Right renal pelvis (tissue), 4 donors: ENCODE measurements around the gene TMSB10. TPM values are rescaled to one million over a fixed set of nuclear protein-coding genes. Genes with fewer than 3 reads are reported as not detected.
A peak's percentile ranks its signal among the peaks of the same experiment; 100 is the strongest.
"Not testable (repeated sequence)": the region's sequence is repeated elsewhere in the genome, so short reads cannot be mapped to it uniquely, and the experiment has no call there.

Source experiments
- DNase-seq, 4 donors: peaks; one replicate each; pipeline ENCODE4 v3.0.0-alpha.2; 2013; ENCODE audit warnings: low read depth in 4 of 4, low spot score in 3 of 4, missing footprints in 1 of 4
- polyA plus RNA-seq, 4 donors: library from polyadenylated mRNA; unstranded; fragments of 120-200 nt; gene quantifications; one replicate each; pipeline ENCODE4 v1.2.1, GENCODE V29; 2013; ENCODE audit not compliant: insufficient read length in 4 of 4

The TMSB10 gene
- polyA plus RNA-seq, 4 donors: 1,404 to 1,586 (median 1,478) TPM

- DNase-seq: no peak
Measured at GRCh38 chr2:84900971-84901370, 4.5 kb upstream of the TMSB10 start.

DNA sequence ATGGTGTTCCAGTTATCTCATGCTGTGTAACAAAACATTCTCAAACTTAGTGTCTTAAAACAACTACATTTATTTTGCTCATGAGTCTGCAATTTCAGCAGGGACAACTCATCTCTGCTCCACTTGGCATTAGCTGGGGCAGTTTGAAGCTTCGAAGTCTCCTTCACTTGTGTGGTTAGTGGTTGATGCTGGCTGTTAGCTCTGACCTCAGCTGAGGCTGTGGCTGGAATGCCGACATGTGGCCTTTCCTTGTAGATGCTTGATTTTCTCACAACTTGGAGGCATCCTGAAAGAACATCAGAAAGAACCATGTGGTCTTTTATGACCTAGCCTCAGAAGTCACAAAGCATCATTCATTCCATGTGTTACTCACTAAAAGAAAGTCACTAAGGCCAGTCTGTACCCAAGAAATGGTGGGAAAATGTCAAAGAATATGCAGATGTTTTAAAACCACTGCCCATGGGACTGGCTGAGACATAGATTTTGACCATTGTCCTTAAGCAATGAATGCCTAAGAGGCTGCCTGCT lies 3.8 kb upstream of the TMSB10 start:
- DNase-seq: no peak

DNA sequence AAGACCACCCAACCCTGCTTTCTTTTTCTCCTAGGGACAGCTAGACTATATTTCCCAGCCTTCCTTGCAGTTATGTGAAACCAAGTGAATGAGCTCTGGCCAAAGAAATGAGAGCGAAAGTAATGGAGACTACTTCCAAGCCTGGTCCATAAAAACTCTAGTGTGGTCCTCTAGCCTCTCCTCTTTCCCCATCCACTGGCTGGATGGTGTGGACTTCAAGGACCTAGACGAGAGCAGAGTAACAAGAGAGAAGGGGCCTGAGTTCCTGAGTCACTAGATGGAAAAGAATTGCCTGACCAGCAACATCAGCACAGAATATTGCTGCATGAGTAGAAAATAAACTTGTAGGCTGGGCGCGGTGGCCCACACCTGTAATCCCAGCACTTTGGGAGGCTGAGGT lies 2.9 kb upstream of the TMSB10 start:
- DNase-seq: no peak

GRCh38 chr2:84904151-84904550 lies 1.3 kb upstream of the TMSB10 start:
- no peak for DNase-seq

DNA sequence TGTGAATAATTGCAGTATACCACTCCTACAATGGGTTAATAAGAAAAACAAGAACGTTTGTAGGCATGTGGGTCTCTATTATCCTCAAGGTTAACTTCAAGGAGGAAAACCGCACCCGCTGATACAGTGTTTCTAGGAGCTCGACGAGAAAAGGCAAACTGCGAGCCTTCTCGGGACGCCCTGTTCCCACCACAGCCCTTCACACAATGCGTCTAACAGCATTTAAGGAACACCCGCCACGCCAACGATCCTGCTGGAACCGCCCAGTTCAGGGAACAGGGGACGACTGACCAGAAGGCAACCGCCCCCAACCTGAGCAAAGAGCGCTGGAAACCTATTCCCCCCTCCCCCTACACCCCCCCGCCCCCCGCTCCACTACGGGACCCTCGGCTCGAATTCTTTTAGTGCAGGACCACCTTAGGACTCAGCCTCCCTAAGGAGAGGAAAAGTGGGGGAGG lies 710 bp upstream of the TMSB10 start:
- DNase-seq: no peak

DNA sequence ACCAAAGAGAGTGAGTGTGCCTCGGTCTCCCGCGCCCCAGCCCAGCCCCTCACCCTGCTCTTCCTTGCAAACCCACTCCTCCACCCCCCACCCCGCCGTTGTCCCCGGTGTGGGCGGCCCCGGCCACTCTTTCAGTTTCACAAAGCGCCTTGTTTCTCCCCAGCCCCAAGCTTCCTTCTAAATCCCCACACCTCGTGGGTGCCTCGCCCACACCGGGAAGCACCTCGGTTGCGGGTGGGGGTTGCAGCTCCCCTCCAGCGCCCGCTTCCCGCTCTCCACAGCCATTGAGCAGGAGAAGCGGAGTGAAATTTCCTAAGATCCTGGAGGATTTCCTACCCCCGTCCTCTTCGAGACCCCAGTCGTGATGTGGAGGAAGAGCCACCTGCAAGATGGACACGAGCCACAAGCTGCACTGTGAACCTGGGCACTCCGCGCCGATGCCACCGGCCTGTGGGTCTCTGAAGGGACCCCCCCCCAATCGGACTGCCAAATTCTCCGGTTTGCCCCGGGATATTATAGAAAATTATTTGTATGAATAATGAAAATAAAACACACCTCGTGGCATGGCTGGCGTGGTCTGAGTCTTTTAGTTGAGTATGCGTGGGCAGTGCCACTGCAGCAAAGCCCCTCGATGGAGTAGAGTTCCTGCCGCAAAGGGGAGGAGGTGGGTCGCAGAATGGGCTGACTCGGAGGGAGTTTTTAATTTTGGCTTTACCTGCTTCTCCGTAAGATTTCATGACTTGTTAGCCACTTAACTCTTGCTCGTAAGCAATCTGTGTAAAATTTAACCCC lies 848 bp downstream of the TMSB10 start:
- DNase-seq: no peak

GRCh38 chr2:84906900-84907714 lies 1.7 kb downstream of the TMSB10 start:
- peak in 1 of 4 donors; percentile 61 for DNase-seq

DNA sequence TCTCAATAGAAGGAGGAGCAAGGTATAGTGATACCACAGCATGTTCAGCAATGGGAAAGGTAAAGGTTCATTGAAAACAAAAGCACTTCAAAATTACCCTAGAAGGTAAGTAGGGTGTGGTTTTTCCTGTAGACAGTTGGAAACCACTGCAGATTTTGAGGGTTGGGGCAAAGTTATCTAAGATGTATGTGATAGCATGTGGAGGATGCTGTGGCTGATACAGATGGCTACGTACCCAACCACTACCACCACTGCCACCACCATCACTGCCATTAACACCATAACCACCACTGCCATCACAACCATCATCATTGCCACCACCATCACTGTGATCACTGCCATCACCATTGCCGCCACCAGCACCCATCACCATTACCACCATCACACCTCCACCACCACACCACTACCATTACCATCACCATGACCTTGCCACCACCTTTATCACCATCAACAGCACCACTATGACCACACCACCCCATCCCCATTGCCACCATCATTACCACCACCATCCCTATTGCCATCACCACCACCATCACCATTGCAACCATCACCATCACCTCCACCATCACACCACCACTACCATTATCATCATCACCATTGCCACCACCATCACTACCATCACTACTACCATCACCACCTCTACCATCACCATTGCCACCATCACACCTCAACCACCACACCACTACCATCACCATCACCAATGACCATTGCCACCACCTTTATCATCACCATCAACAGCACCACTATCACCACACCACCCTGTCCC lies 3.7 kb downstream of the TMSB10 start:
- DNase-seq: no peak

GRCh38 chr2:84911135-84911678 lies 5.8 kb downstream of the TMSB10 start:
- no peak for DNase-seq

DNA sequence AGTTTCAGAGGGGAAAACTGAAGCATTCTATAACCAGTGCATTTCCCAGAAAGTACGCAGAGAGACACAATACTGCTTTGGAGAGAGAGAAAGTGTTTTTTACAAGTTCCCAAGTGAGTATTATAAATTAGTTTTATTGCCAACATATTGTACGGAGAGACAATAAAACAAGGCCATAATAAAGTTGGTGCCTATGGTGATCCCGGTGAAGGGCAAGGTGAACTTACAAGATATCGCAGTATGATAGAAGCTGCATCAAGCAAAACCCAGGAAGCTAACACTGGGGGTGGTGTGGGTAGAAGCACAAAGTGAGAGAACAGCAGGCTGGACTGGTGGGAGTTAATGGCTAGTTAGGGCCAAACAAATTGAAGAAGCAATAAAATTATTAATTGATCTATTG lies 7.5 kb downstream of the TMSB10 start:
- DNase-seq: no peak

- DNase-seq: no peak
Measured at GRCh38 chr2:84914334-84914733, 8.9 kb downstream of the TMSB10 start.

DNA sequence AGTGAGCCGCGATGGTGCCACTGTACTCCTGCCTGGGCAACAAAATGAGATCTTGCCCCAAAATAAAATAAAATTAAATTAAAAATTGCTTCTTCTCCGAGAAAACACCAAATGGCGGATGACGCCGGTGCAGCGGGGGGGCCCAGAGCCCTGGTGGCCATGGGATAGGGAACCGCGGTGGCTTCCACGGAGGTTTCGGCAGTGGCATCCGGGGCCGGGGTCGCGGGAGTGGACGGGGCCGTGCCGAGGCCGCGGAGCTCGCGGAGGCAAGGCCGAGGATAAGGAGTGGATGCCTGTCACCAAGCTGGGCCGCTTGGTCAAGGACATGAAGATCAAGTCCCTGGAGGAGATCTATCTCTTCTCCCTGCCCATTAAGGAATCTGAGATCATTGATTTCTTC lies 10.2 kb downstream of the TMSB10 start:
- DNase-seq: not testable (repeated sequence)

GRCh38 chr2:84917821-84918220 lies 12.4 kb downstream of the TMSB10 start:
- DNase-seq: not testable (repeated sequence)

DNA sequence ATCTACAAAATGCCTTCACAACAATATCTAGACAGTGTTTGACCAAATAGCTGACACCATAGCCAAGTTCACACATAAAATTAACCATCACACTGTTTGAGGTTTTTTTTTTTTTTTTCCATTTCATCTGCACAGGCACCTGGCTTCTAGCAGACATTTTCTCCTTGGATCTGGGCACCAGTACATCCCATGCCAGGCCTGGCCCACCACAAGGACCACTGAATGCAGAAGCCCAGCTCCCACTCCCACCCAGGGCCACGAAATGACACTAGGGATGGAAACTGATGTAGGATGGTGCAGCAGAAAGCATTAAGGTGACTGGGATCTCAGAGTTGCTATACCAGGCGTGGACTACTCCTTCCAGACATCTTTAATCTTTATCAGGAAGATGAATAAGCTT lies 13.0 kb downstream of the TMSB10 start:
- DNase-seq: no peak

GRCh38 chr2:84919885-84920580 lies 14.6 kb downstream of the TMSB10 start:
- DNase-seq: no peak

DNA sequence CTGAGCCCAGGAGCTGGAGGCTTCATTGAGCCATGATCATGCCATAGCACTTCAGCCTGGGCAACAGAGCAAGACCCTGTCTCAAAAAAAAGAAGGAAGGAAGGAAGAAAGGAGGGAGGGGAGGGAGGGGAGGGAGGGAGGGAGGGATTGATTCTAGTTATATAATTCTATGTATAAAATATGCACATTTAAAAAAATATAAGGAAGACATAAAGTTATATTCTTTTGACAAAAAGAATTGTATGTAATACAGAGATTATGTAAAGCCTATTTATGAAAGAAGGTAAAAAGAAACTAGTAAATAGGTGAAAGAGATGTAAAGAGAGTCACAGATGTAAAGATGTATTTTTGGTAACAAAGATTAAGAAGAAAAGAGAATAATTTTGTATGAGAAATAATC lies 17.6 kb downstream of the TMSB10 start:
- DNase-seq: no peak

- no peak for DNase-seq
Measured at GRCh38 chr2:84924173-84925106, 19.0 kb downstream of the TMSB10 start.

DNA sequence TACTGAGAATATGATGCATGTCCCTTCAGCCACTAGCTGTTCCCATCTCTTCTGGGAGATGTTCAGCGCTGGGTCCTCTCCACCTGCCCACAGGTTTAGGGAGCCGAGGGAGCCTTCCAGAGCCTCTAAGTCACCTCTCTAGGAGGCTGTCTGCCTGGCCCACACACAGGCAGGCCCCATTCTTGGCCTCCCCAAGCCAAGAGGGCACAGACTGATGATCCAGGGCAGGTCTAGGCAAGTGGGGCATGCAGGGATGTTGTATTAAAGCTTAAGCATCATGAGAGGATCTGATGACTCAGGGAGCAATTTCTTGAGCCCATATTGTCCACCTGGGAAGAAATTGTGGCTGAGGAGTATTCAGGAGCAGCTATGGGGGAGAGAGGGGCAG lies 19.9 kb downstream of the TMSB10 start:
- DNase-seq: no peak
